Stimulated activated CD4-positive, alpha-beta T cell treated with anti-CD3 and anti-CD28 coated beads, Interleukin-15, amount 100 ng/mL, for 48 hours (primary cell): ENCODE measurements around the gene TRPM1.

ENCODE experiments used
- DNase-seq, 2 donors: peaks; one replicate each; pipeline ENCODE4 v3.0.0-alpha.2; 2020; ENCODE audit warnings: low read depth in 2 of 2

TRPM1 gene

DNA sequence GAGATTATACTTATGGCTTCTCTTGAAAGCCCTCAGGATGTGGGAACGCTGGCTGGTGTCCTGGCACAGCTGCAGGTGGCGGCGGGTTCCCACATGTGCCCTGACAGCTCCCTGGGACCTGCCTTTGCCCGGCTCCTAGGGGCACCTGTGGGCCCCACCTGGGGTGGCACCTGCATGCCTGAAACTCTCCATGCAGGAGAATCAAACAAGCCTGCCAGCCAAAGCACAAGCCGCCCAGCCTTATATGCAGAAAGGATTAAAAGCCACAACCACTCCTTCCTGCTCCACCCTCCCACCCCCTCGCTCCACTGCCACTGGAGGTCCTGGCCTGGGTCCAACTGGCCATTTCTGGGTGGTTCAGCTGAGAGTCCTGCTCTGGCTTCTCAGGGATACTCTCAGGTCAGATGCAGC, 18.1 kb downstream of the TRPM1 start:
- DNase-seq: no peak

- DNase-seq: no peak
Observed at GRCh38 chr15:31082771-31083369, 18.7 kb downstream of the TRPM1 start.

- DNase-seq: no peak
Observed at GRCh38 chr15:31081588-31082250, 19.8 kb downstream of the TRPM1 start.

DNA sequence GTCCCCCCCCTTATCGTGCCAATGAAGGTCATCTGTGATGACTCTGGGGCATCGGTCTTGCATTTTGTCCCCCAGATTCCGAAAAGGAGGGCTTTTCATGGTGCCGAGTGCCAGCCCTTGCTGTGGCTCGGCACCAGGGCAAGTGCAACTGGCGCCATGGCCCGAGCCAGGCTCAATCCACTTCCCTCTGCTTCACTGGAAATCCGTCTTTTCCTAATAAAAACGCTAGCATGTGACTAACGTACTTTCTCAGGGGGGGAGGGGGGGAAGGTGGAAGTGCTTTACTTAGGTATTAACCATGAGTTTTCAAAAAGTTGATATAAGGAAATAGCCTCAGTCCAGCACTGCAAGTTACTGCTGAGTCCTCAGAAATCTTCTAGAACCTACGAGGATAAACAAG, 20.5 kb downstream of the TRPM1 start:
- DNase-seq: no peak

DNA sequence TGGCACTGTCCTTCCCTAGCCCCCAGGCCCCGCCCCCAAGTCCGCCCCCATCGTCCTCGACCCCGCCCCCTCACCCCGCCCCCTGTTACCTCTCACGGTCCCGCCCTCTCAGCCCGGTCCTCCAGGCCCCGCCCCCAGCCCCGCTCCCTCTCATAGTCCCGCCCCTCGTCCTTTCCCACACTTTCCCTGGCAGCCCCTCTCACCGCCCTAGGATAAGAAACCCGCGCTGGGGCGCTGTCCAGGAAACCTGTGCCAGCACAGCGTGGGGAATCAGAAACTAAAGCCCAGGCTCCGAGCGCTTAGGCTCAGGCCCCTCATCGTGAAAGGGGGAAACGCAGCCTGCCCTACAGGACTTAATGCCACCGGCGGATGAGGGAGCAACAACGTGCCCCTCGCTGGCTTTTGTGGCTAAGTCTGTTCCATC, 20.9 kb downstream of the TRPM1 start:
- peak in 1 of 2 donors; percentile 6 for DNase-seq

GRCh38 chr15:31079519-31079918, 22.0 kb downstream of the TRPM1 start:
- DNase-seq: no peak

DNA sequence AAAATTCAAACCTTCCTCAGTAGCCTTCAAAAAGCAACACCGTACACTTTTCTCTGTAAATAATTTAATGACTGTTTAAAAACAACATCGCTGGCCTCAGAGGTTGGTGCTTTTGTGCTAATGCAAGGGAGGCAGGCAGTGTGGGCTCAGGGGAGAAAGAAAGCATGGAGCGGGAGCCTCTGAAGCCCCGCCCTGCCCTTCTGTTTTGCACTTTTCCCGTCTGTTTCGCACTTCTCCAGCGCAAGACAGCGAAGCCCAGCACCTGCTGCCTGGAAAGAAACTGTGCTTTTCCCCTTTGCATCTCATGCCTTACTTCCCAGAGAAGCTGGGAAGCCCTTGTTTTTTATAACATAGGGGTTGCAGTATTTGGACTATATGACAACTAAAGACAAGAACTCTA, 23.1 kb downstream of the TRPM1 start:
- no peak for DNase-seq

- DNase-seq: no peak
Observed at GRCh38 chr15:31077941-31078340, 23.6 kb downstream of the TRPM1 start.

GRCh38 chr15:31077181-31077580, 24.3 kb downstream of the TRPM1 start:
- no peak for DNase-seq

DNA sequence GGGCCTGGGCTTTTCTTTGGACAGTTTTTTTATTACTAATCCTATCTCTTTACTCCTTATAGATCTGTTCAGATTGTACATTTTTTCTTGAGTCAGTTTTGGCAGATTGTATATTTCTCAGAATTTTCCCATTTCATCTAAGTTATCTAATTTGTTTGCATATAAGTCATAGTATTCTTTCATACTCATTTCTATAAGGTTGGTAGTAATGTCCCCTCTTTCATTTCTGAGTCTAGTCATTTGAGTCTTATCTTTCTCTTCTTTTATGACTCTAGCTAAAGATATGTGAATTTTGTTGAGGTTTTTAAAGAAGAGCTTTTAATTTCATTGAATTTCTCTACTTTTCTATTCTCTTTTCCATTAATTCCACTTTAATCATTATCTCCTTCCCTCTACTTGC, 27.2 kb downstream of the TRPM1 start:
- no peak for DNase-seq

DNA sequence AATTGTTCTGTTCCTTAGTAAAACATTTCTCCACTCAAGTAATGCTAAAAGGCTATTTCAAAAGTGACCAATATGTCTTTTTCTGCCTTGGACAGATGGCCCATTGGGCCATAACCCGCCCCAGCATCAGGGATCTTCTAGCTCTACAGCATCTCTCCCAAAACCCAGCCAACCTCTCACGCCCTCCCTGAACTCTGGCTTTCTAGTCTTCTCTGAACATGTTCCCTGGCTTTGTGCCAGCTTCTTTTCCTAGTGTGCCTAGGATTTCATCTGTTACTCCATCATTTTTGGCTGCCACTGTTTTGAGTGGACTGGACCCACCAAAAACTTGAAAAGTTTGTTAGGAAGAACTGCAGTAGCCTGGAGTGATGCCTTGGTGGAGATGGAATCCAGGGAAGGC, 30.7 kb downstream of the TRPM1 start:
- DNase-seq: no peak

DNA sequence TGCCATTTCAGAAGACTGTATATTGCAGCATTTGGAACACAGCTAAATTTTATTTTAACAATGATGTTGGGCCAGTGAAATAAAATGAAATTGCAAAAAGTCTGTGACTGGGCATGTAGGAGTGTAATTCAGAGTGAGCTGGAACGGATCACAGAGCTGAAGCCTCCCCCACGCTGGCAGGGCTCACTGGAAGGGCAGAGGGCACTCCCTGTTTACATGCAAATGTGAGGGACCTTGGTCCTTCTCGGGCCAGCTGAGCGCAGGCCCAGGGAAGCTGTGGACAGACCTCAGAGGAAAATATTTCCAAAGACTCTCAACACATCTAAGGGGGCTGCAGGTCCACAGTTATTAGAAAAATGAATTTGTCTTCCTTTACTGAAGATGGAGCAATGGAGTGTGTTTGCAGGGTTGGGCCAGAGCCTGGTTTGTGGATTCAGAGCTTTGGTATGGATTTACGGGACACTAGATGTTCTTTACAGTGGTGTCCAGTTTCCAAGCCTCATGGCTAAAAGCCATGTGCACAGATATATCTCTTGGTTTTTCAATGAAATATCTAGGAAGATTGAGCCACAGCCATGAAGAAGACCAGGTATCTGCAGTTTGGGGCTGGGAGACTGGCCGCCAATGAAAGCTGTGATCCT, 32.0 kb downstream of the TRPM1 start:
- DNase-seq: no peak

GRCh38 chr15:31067890-31068603, 33.5 kb downstream of the TRPM1 start:
- DNase-seq: no peak

DNA sequence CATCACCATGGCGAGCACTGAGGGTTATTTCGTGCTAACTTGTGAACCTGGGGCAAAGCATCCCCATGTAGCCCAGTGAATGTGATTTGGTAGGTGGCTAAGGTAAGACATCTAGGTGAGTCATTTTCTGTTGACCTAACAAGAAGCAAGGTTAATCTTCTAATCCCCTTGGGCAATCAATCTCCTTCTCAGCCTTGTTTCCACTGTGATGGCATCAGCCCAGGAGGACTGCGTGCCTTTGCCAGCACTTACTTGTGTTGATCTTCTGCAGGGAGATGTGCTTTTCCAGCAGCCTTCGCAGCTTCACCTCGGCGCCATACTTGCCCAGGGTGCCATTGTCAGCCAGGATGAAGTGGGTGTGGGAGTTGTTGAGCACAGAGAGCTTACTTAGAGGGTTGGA, 35.7 kb downstream of the TRPM1 start:
- no peak for DNase-seq

GRCh38 chr15:31062911-31063310, 38.6 kb downstream of the TRPM1 start:
- DNase-seq: no peak

DNA sequence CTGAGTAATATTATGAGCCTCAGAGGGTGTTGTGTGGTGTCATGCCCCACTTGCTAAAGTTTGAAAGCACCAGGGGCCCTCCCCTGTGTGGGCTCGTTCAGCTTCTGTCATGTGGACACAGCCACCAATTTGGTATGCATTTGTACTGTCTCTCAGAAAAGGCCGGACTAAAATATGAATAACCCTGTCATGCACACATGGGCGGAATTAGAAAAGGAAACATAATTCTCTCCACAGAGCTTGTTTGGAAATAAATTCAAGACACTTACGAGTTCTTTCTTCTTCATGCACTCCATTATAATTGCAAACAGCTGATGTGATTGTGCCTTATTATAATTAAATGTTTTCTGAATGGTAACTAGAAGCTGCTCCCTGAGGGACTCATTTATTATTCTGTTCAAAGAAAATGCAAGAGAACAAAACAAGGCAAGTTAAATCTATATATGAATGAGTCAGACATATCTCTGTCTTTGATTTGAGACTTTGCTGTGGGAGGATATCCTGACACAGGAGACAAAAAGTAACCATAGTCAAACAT, 39.1 kb downstream of the TRPM1 start:
- no peak for DNase-seq

- DNase-seq: no peak
Observed at GRCh38 chr15:31060429-31061140, 40.9 kb downstream of the TRPM1 start.

- DNase-seq: no peak
Observed at GRCh38 chr15:31058236-31058962, 43.1 kb downstream of the TRPM1 start.

DNA sequence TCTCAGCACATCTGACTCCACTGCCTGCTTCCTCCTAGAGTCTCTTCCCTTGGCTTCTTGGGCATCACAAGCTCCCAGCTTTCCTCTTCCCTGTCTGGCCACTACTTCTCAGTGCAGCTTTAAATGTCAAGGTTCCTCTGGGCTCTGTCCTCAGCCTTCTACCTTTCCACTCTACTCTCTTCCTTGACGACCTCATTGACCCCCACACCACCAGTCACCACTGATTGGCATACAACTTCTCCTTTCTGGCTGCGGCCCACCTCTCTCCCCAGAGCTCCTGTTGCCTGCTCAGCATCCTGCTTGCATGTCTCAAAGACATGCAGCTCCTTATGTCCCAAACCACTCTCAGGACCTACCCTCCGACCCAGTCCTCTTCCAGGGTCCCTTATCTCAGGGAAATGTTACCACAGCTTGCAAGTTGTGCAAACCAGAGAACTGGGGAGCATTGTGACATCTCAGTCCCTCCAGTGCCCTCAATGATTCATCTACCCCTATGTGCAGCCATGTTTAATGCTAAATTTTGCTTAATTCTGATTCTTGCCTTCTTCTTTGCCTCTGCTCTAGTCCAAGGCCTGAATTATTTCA, 49.9 kb downstream of the TRPM1 start:
- no peak for DNase-seq

- DNase-seq: no peak
Observed at GRCh38 chr15:31050953-31051352, 50.6 kb downstream of the TRPM1 start.
